22Rv1 (cell line): Measurements from ENCODE around the gene IQSEC1.

Source experiments
- CTCF ChIP-seq: fragments of 450-650 bp; IDR thresholded peaks from 2 replicates; pipeline ENCODE4 v1.5.1; 2017; ENCODE audit warnings: mild to moderate bottlenecking
- ZFX ChIP-seq: fragments of 450-650 bp; IDR thresholded peaks from 2 replicates; pipeline ENCODE4 v1.6.1; 2017; ENCODE audit warnings: antibody characterized with exemption, borderline replicate concordance

- TF ChIP-seq CTCF = no peak
- no peak for TF ChIP-seq ZFX
Observed at GRCh38 chr3:12954180-12954579, 119.0 kb downstream of the IQSEC1 start.
